NCI-H1436 (cell line): ENCODE results near the gene FAM193B.

Source experiments
- DNase-seq: peaks from one replicate; lab custom pipeline; 2025; lab: John Stamatoyannopoulos, UW

FAM193B gene

DNA sequence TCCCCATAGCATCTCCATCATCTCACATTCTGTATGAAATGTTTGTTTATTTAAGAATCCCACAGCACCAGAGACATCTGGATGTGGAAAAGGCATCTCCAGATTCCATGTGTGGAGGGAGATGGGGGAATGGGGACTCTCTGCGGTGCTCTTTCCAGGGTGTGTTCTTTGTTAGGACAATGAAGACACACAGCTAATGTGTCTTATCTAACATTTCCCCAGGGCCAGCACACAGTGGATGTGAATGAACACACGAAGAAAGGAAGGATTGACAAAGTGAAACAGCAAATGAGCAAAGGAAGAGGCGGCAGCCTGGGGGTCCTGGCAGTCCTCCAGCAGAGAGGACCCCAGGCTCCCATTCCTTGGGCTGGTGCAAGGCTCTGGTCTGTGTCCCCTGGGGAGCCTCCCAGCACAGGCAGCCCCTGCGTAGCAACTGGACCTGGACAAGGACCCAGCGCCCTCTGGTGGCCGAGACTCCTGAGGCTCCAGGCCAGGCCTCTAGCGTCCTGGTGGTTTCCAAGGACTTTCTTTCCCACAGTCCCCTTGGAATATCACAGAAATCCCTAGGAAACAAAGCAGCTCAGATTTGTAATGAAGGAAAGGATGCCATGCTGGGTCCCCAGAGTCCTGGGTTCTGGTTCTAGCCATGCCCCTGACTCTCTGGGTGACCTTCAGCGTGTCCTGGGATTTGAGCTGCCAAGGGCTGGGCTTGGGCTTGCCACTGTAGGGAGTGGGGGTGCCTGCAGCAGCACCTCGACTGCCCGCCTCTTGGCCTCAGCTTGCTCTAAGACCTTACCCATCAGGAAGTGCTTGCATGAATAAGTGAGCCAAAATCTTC lies 53.5 kb downstream of the FAM193B start:
- DNase-seq = peak; percentile 50

- no peak for DNase-seq
Observed at GRCh38 chr5:177499842-177500241, 54.5 kb downstream of the FAM193B start.

- DNase-seq = no peak
Observed at GRCh38 chr5:177498013-177498787, 56.2 kb downstream of the FAM193B start.

DNA sequence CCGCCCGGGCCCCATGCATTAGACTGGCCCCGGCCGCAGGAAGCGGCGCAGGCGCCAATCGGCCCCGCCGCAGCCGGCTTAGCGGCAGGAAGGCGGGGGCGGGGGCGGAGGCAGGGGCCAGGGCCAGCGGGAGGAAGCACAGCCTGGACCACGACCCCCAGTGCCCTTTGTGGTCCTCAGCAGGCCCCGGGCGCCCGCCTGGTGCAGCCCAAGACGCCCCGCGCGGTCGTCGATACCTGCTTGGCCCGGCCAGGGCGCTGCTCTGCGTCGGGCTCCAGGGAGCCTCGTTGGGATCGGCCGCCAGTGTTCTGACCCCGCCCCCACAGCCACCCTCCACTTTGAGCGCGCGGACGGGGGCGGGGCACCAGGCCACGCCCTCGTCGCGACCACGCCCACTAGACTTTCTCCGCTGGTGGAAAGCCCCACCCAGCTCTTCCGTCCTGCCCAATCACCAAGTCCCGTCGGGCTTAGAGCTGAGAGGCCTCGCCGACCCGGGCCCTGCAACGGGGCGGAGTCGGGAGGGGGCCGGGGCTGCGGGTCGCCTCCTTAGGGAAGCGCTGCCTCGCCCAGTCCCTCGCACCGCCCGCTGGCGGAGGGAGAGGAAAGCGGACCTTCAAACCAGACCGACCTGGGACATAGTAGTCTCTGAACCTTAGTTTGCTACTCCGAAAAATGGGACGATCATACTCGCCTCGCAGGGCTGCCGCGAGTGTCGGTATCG lies 56.9 kb downstream of the FAM193B start, which contains the start of gene PDLIM7:
Gene PDLIM7, minus strand, starts transcription at position 313 of the 721 bp plus-strand sequence. CDS start 1,092 bp downstream, outside the sequence.
- DNase-seq = peak; percentile 80

- DNase-seq = peak; percentile 16
Observed at GRCh38 chr5:177496727-177497291, 57.6 kb downstream of the FAM193B start.

- DNase-seq = no peak
Observed at GRCh38 chr5:177496070-177496726, 58.2 kb downstream of the FAM193B start.

DNA sequence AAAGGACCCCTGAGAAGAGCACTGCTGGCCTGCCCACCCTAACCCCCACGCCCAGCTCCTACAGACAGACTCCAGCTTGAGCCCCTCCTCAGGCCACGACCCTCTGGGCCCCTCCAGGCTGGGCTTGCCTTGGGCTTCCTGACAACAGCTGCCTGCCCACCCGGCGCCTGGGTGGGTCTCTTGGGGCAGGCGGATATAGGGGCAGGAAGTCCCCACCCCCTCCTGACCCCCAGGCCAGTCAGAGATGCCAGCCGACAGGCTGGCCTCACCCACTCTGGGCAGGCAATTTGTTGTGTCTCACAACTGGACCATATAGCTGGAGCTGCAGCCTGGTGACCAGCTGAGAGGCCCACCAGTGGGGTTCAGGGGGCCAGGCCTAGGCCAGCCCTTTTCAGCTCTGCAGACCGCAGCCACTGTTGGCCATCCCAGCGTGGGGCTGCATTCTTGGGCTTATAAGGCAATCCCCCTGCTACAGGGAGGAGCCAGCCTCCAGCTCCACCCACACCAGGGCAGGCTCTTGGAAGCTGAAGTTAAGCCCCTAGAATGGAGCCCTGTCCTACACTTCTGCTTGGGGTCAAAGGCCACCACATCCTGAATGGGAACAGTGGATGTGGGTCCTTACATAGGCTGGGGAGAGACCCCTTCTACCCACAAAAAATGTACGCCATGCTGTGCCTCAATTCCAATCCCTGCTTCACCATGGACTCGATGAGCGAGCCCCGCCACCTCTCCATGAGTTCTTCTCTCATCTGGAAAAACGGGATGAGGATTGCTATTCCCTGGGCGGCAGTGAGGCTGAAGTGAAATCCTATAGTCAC lies 58.9 kb downstream of the FAM193B start:
- no peak for DNase-seq

GRCh38 chr5:177494346-177495195 lies 59.8 kb downstream of the FAM193B start:
- DNase-seq = no peak

GRCh38 chr5:177493795-177494345 lies 60.5 kb downstream of the FAM193B start:
- DNase-seq = no peak

GRCh38 chr5:177492841-177493240 lies 61.5 kb downstream of the FAM193B start:
- no peak for DNase-seq

DNA sequence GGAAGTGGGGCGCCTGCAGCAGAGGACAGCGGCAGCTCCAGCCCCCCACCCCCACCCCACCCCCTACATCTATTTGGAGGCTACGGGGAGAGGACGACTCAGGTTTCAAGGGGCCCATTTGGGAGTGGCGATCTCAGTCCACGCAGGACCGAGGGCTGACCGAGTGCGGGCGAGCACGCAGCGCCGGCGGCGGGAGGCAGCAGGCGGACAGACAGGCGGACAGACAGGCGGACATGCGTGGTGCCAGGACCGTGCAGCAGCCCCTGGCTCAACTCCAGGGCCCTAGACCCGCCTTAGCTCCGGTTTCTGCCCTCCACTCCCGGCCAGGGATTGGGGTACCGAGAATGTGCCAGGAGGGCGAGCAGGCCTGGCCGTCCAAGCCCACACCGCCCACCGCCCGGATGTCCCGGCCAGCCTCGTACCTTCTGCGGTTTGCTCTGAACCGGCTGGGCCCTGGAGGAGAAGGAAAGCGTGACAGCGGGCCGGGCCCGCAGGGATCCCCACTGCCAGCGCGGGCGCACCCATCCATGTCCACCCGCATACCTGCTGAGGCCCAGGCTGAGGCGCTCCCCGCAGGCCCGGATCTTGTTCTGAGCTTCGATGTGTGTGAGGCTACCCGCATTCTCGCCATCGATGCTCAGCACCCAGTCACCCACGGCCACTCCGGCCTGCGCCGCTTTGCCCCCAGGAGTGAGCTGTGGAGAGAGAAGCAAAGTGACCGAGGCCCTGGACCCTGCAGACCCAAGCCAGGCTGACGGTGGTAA lies 62.2 kb downstream of the FAM193B start:
- no peak for DNase-seq

GRCh38 chr5:177491429-177491945 lies 62.9 kb downstream of the FAM193B start:
- no peak for DNase-seq

- DNase-seq = no peak
Observed at GRCh38 chr5:177490992-177491391, 63.4 kb downstream of the FAM193B start.

- no peak for DNase-seq
Observed at GRCh38 chr5:177490311-177490991, 63.9 kb downstream of the FAM193B start.

GRCh38 chr5:177489119-177489716 lies 65.1 kb downstream of the FAM193B start:
- DNase-seq = no peak

DNA sequence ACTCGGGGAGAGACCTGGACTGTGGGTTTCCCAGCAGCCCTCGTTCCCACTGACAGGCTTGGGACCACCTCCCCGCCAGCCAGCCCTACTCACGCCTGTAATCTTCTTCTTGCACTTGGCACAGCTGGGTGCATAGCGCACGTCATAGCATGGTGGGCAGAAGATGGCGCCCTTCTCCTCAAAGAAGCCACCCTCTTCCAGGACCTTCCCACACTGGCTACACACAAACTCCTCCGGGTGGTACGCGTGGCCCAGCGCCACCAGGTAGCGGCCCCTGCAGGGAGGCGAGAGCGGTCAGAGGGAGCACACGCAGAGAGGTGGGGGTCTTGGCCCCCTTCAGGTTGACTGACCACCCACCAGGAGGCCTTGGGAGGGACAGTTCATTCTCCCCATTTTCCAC lies 66.4 kb downstream of the FAM193B start:
- no peak for DNase-seq

DNA sequence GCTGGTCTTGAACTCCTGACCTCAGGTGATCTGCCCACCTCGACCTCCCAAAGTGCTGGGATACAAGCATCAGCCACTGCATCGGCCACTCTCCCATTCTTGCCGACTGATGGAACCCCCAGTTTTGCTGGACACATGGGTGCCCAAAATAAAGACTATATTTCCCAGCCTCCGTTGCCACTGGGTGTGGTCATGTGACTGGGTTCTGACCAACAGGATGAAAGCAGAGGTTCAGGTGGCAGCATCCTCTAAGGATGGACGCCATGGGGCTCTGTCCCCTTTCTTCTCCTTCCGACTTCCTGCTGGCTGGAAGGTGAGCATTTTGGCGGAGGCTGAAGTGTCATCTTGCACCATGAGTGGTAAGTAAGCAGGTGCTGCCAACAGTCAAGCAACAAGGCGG lies 67.2 kb downstream of the FAM193B start:
- DNase-seq = no peak
